Chondrocyte (in vitro differentiated cells): ENCODE measurements around the gene OSBPL5. TPM values are rescaled to one million over a fixed set of nuclear protein-coding genes. Genes with fewer than 3 reads are reported as not detected.

ENCODE experiments used
- DNase-seq: peaks from one replicate; pipeline ENCODE4 v3.0.0; 2021; ENCODE audit warnings: mixed read lengths, low spot score
- H3K27ac Mint-ChIP-seq: one replicate; pipeline ENCODE4 v1.8.0; 2021; ENCODE audit warnings: mild to moderate bottlenecking, moderate library complexity, mixed read lengths; ENCODE audit not compliant: unreplicated experiment
- H3K27me3 Mint-ChIP-seq: 2 replicates; pipeline ENCODE4 v1.8.0; 2021; ENCODE audit warnings: low read depth, mixed read lengths
- H3K36me3 Mint-ChIP-seq: 2 replicates; pipeline ENCODE4 v1.8.0; 2021; ENCODE audit warnings: low read depth, mixed read lengths
- H3K4me1 Mint-ChIP-seq: 2 replicates; pipeline ENCODE4 v1.8.0; 2021; ENCODE audit warnings: low read depth, mild to moderate bottlenecking, mixed read lengths
- H3K4me3 Mint-ChIP-seq: one replicate; pipeline ENCODE4 v1.8.0; 2021; ENCODE audit warnings: mild to moderate bottlenecking, moderate library complexity, mixed read lengths; ENCODE audit not compliant: unreplicated experiment
- H3K9me3 Mint-ChIP-seq: 2 replicates; pipeline ENCODE4 v1.8.0; 2021; ENCODE audit warnings: low read depth, mixed read lengths
- CTCF ChIP-seq: fragments of 200-600 bp; sonication (generic); IDR thresholded peaks from 2 replicates; pipeline ENCODE4 v1.5.0; 2021; ENCODE audit warnings: antibody characterized with exemption, mild to moderate bottlenecking, moderate library complexity
- total RNA-seq: library from RNA; stranded (reverse); gene quantifications from 3 replicates; pipeline ENCODE4 v1.2.1, GENCODE V29; 2021

The OSBPL5 gene
- total RNA-seq, 1 donor from 2014 or later: 43.9 TPM

GRCh38 chr11:3080104-3080503 lies 85.0 kb downstream of the OSBPL5 start:
- Mint-ChIP-seq H3K9me3 (no peaks in the 10 kb centered on the region), H3K4me3 (no peak overlapping the region)
- no peak for TF ChIP-seq CTCF

DNA sequence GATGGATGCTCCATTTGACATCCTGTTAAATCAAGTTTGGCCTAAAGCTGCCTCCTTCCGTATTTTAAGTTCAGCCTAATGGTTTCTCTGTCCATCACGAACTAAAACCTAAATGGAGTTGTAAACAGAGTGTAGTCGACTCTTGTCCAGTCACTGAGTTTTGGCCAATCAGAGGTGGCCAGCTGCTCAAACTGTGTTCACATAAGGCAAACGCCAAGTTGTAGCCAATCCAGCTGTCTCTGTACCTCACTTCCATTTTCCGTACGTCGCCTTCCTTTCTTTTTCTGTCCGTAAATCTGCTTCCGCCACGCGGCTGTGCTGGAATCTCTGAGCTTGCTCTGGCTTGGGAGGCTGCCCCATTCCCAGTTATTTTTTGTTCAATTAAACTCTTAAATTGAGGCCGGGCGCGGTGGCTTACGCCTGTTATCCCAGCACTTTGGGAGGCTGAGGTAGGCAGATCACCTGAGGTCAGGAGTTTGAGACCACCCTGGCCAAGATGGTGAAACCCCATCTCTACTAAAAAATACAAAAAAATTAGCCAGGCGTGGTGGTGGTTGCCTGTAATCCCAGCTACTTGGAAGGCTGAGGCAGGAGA lies 87.2 kb downstream of the OSBPL5 start:
- H3K9me3 Mint-ChIP-seq: no peaks in the 10 kb centered on the region
- H3K36me3 Mint-ChIP-seq: no peaks in the 10 kb centered on the region
- peak; percentile 18 for DNase-seq
- H3K27me3 Mint-ChIP-seq: no peaks in the 10 kb centered on the region
- H3K27ac Mint-ChIP-seq: no peak overlapping the region
- no peak for TF ChIP-seq CTCF
- H3K4me3 Mint-ChIP-seq: no peak overlapping the region
- H3K4me1 Mint-ChIP-seq: peaks cover 3% of the 10 kb centered on the region

More at GRCh38 chr11:3080104-3080503, 85.0 kb downstream of the OSBPL5 start:
- Mint-ChIP-seq H3K4me1 (no peaks in the 10 kb centered on the region), H3K27ac (no peak overlapping the region), H3K36me3 (no peaks in the 10 kb centered on the region), H3K27me3 (no peaks in the 10 kb centered on the region)
- DNase-seq: no peak

DNA sequence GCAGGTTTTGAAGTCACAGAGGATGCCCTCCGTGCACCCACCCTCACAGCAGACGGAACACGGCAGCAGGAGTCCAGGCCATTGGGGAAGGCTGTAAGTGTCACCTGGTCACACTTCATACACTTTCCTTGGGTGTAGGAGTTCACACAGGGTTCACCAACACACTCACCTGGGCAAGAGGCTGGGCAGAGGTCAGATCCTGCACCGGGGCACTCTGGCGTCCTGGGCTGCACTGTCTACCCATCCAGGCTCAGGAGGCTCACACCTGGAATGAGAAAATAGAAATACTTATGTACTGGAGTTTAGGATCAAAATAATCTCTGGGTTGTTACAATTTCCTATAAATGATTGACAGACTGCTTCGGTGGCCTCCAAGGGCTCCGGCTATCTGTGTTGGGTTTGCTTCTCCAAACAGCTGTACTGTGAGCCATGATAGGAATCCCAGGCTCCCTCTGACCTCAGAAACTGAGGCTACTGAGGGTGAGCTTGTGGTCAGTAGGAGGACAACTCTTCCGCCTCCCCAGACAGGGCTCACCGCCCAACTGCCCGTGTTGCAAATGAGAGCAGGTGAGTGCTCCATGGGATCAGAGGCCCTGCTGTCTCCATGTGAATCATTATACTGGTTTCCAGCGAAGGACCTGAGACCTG lies 87.8 kb downstream of the OSBPL5 start:
- no peak overlapping the region for H3K27ac Mint-ChIP-seq
- H3K9me3 Mint-ChIP-seq: no peaks in the 10 kb centered on the region
- DNase-seq: peak; percentile 48
- no peaks in the 10 kb centered on the region for H3K27me3 Mint-ChIP-seq
- H3K4me3 Mint-ChIP-seq: no peak overlapping the region
- H3K36me3 Mint-ChIP-seq: no peaks in the 10 kb centered on the region
- H3K4me1 Mint-ChIP-seq: peaks cover 4% of the 10 kb centered on the region
- TF ChIP-seq CTCF: no peak

DNA sequence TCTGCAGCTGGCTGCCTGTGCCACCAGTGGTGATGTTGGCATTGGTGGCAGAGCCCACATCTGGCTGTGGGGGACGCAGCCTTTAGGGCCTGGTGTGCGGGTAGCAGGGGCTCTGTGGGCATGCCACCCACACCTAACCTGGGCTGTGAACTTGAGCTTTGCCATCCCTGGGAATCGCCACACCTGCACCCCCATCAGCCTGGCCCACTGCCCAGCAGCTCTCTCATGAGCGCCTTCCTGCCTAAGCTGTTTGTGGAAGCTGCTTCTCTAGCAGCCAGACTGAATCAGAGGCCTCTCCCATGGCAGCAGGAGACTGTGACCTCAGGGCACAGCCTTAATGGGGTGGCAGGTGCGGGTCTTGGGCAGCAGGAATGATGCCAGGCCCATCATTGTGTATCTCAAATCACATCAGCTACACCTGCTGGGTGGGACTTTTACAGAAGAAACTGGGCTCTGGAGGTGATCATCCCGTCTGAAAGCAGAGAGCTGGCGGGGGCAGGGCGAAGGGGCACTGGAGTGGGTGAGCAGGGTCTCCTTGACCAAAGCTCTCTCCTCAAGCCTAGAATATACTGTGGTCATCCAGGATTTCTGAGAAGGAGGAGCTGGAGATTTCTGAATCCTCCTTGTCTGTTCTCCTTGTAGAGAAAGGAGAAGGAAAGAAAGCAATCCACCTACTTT lies 90.1 kb downstream of the OSBPL5 start:
- Mint-ChIP-seq H3K27me3 (no peaks in the 10 kb centered on the region), H3K27ac (no peak overlapping the region), H3K36me3 (no peaks in the 10 kb centered on the region), H3K4me1 (peaks cover 4% of the 10 kb centered on the region), H3K4me3 (no peak overlapping the region), H3K9me3 (no peaks in the 10 kb centered on the region)
- DNase-seq: peak; percentile 64
- no peak for TF ChIP-seq CTCF

GRCh38 chr11:3073029-3073435 lies 92.1 kb downstream of the OSBPL5 start:
- Mint-ChIP-seq H3K36me3 (no peaks in the 10 kb centered on the region), H3K27ac (no peak overlapping the region), H3K4me1 (peaks cover 4% of the 10 kb centered on the region), H3K27me3 (no peaks in the 10 kb centered on the region), H3K4me3 (no peak overlapping the region), H3K9me3 (no peaks in the 10 kb centered on the region)
- no peak for DNase-seq
- TF ChIP-seq CTCF: no peak
